HFFc6 (cell line): ENCODE data around the gene EVC. TPM values are rescaled to one million over a fixed set of nuclear protein-coding genes. Genes with fewer than 3 reads are reported as not detected.
A peak's percentile ranks its signal among the peaks of the same experiment; 100 is the strongest.

Experiments used
- DNase-seq: peaks from one replicate; pipeline ENCODE4 v3.0.0-alpha.2; 2018
- H3K27ac Mint-ChIP-seq: 2 replicates; pipeline ENCODE4 v1.8.0; 2020; ENCODE audit warnings: mild to moderate bottlenecking, mixed read lengths
- H3K27me3 Mint-ChIP-seq: 2 replicates; pipeline ENCODE4 v1.8.0; 2021; ENCODE audit warnings: mild to moderate bottlenecking, moderate library complexity, mixed read lengths; ENCODE audit not compliant: insufficient read depth
- H3K36me3 Mint-ChIP-seq: 2 replicates; pipeline ENCODE4 v1.8.0; 2021; ENCODE audit warnings: low read depth, mixed read lengths
- H3K4me1 Mint-ChIP-seq: 2 replicates; pipeline ENCODE4 v1.8.0; 2020; ENCODE audit warnings: low read depth, mixed read lengths
- H3K4me3 Mint-ChIP-seq: 2 replicates; pipeline ENCODE4 v1.8.0; 2020; ENCODE audit warnings: mild to moderate bottlenecking, moderate library complexity, mixed read lengths
- H3K9me3 Mint-ChIP-seq: 2 replicates; pipeline ENCODE4 v1.8.0; 2020; ENCODE audit warnings: mild to moderate bottlenecking, mixed read lengths
- total RNA-seq, 6 experiments: library from RNA; stranded (reverse); fragmentation: NEBNext Ultra II Directional; extraction: Animal tissue kit (Norgen Biotek cat#: 25700); gene quantifications; 2 replicates in 1 of 6; 3 replicates in 5 of 6; pipeline ENCODE4 v1.2.3, GENCODE V29; 2021
- TF ChIP-seq, protein P1 (sequence below): fragments of 200-600 bp; sonication (generic); IDR thresholded peaks from 2 replicates; pipeline ENCODE4 v1.5.0; 2021; ENCODE audit warnings: antibody characterized with exemption, mild to moderate bottlenecking

The EVC gene
- total RNA-seq, 6 experiments from 2014 or later = 30.7 to 40.9 (median 33.7) TPM

DNA sequence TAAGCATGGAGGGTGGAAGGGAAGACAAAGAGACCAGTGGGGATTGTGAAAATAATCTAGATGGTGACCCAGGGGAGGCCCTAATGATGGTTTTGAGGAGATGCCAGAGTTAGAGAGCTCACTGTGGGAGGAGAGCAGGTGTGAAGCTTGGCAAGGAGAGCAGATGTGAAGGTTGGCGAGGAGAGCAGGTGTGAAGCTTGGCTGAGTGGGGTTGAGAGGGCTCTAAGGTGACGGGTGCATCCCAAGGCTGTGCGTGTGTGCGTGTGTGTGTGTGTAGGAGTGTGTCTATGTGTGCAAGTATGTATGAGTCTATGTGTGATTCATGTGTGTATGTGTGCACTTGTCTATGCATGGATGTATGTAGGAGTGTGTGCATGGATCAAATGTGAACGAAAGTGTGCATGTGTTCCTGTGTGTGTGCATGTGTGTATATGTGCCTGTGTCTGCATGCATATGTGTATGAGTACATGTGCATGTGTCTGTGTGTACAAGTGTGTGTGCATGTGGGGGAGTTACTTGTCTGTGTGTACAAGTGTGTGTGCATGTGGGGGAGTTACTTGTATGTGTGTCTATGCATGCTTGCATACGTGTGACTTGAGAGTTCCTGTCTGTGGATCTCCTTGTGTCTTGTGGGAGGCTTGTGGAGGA lies 72.0 kb downstream of the EVC start:
- Mint-ChIP-seq H3K27ac (peak overlapping the region; percentile 10; the same call in 1 of the 2 replicates), H3K27me3 (peaks cover 3% of the 10 kb centered on the region; the same call in 1 of the 2 replicates), H3K9me3 (no peaks in the 10 kb centered on the region), H3K36me3 (peaks cover 52% of the 10 kb centered on the region), H3K4me1 (peaks cover 43% of the 10 kb centered on the region), H3K4me3 (no peak overlapping the region)
- TF ChIP-seq, protein P1, sequence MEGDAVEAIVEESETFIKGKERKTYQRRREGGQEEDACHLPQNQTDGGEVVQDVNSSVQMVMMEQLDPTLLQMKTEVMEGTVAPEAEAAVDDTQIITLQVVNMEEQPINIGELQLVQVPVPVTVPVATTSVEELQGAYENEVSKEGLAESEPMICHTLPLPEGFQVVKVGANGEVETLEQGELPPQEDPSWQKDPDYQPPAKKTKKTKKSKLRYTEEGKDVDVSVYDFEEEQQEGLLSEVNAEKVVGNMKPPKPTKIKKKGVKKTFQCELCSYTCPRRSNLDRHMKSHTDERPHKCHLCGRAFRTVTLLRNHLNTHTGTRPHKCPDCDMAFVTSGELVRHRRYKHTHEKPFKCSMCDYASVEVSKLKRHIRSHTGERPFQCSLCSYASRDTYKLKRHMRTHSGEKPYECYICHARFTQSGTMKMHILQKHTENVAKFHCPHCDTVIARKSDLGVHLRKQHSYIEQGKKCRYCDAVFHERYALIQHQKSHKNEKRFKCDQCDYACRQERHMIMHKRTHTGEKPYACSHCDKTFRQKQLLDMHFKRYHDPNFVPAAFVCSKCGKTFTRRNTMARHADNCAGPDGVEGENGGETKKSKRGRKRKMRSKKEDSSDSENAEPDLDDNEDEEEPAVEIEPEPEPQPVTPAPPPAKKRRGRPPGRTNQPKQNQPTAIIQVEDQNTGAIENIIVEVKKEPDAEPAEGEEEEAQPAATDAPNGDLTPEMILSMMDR = no peak
- no peak for DNase-seq

- H3K36me3 Mint-ChIP-seq = peaks cover 58% of the 10 kb centered on the region
- H3K4me1 Mint-ChIP-seq = peaks cover 43% of the 10 kb centered on the region
- H3K27ac Mint-ChIP-seq = no peak overlapping the region
- no peaks in the 10 kb centered on the region for H3K9me3 Mint-ChIP-seq
- peaks cover 3% of the 10 kb centered on the region; the same call in 1 of the 2 replicates for H3K27me3 Mint-ChIP-seq
- TF ChIP-seq, protein P1 = no peak
- no peak for DNase-seq
- no peak overlapping the region for H3K4me3 Mint-ChIP-seq
Measured at GRCh38 chr4:5783486-5783885, 72.5 kb downstream of the EVC start.

DNA sequence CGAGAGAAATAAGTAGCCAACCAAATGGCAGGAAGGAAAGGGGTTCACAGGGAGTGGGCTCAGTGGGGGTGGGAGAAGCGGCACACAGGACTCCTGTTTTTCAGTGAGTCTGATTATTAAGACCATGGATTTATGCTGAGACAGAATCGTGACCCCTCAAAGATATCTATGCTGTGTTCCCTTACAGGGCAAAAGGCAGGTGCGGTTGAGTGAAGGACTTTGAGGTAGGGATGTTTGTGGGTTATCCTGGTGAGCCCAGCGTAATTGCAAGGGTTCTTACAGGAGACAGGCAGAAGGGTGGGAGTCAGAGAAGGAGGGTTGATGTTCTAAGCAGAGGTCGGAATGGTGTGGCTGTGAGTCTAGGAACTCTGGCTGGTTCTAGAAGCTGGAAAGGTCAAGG lies 73.0 kb downstream of the EVC start:
- H3K4me1 Mint-ChIP-seq = peaks cover 43% of the 10 kb centered on the region
- no peak for DNase-seq
- H3K27ac Mint-ChIP-seq = 0 out of 2 replicates have a peak overlapping the region, but pooled peaks have one; percentile 29
- TF ChIP-seq, protein P1 = no peak
- H3K4me3 Mint-ChIP-seq = no peak overlapping the region
- peaks cover 3% of the 10 kb centered on the region; the same call in 1 of the 2 replicates for H3K27me3 Mint-ChIP-seq
- H3K36me3 Mint-ChIP-seq = peaks cover 60% of the 10 kb centered on the region
- H3K9me3 Mint-ChIP-seq = no peaks in the 10 kb centered on the region

GRCh38 chr4:5784960-5785611 lies 74.1 kb downstream of the EVC start:
- TF ChIP-seq, protein P1 = no peak; the same call in 1 of the 2 replicates
- Mint-ChIP-seq H3K27ac (peak overlapping the region; percentile 72), H3K9me3 (no peaks in the 10 kb centered on the region), H3K4me3 (no peak overlapping the region), H3K27me3 (peaks cover 3% of the 10 kb centered on the region; the same call in 1 of the 2 replicates), H3K4me1 (peaks cover 43% of the 10 kb centered on the region), H3K36me3 (peaks cover 66% of the 10 kb centered on the region)
- no peak for DNase-seq

DNA sequence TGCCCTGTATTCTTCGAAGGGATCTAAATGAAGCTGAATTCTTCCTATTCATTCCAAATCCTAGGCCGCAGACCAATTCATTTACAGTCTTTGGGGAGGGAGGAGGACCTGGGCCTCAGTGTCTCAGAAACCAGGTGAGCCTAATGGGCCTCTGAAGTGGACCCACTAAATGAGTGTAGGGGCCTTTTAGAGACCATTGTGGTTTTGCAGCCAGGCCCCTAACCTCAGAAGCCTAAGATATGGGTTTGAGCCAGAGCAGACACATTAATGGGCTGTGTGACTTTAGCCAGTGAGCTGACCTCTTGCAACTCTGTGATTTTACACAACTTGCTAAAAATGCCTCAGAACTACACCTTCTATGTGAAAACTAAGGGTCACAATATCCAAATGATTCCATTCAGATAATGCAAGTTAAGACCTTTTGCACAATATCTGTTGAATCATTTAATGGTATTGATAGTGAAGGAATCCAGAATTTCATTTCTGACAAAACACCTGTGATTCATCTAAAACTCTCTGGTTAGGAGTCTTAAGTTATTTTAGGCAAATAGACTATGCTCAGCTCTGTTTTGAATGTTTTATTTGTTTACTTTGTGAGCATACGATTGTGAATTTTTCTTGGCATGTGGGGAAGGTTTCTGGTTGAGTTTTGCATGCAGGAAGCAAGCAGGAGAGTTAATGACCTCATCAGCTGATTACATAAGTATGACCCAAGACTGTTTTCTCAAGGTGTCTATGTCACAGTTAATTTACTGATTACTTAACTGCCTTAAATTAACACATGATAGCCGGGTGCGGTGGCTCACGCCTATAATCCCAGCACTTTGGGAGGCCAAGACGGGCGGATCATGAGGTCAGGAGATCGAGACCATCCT lies 75.0 kb downstream of the EVC start:
- Mint-ChIP-seq H3K9me3 (no peaks in the 10 kb centered on the region), H3K27me3 (peaks cover 3% of the 10 kb centered on the region; the same call in 1 of the 2 replicates), H3K4me1 (peaks cover 41% of the 10 kb centered on the region)

More for the DNA sequence above, 75.0 kb downstream of the EVC start:
- Mint-ChIP-seq H3K36me3 (peaks cover 64% of the 10 kb centered on the region), H3K4me3 (no peak overlapping the region; the same call in 1 of the 2 replicates), H3K27ac (peak overlapping the region; percentile 72)
- TF ChIP-seq, protein P1 = no peak
- peak; percentile 82 for DNase-seq
